Adipocyte (in vitro differentiated cells): ENCODE results near the gene SIX3.
A peak's percentile ranks its signal among the peaks of the same experiment; 100 is the strongest.

Experiments
- DNase-seq: peaks from one replicate; pipeline ENCODE4 v3.0.0-alpha.2; 2015; ENCODE audit warnings: low read depth
- H3K27me3 ChIP-seq: replicated peaks from 2 replicates; pipeline ENCODE4 v1.7.0; 2013; ENCODE audit warnings: mild to moderate bottlenecking, low read length, moderate library complexity; ENCODE audit not compliant: control insufficient read depth, insufficient read depth
- H3K36me3 ChIP-seq: 2 replicates; pipeline ENCODE4 v1.7.0; 2013; ENCODE audit warnings: low read length, mild to moderate bottlenecking, moderate library complexity; ENCODE audit not compliant: control insufficient read depth, insufficient read depth, severe bottlenecking
- H3K4me1 ChIP-seq: 2 replicates; pipeline ENCODE4 v1.7.0; 2013; ENCODE audit warnings: mild to moderate bottlenecking, low read length, moderate library complexity; ENCODE audit not compliant: control insufficient read depth, insufficient read depth
- H3K4me3 ChIP-seq: 2 replicates; pipeline ENCODE4 v1.7.0; 2013; ENCODE audit warnings: mild to moderate bottlenecking, low read length, moderate library complexity
- H3K9ac ChIP-seq: 2 replicates; pipeline ENCODE4 v1.7.0; 2013; ENCODE audit warnings: mild to moderate bottlenecking, low read length, moderate library complexity
- H3K9me3 ChIP-seq: 2 replicates; pipeline ENCODE4 v1.7.0; 2013; ENCODE audit warnings: mild to moderate bottlenecking, low read length, moderate library complexity; ENCODE audit not compliant: control insufficient read depth

The SIX3 gene

GRCh38 chr2:44945676-44946371, 4.3 kb downstream of the SIX3 start:
- Histone ChIP-seq H3K27me3 (peaks cover 84% of the 10 kb centered on the region), H3K4me3 (no peak overlapping the region), H3K9ac (no peak overlapping the region), H3K4me1 (peaks cover 9% of the 10 kb centered on the region), H3K36me3 (no peaks in the 10 kb centered on the region), H3K9me3 (no peaks in the 10 kb centered on the region)
- no peak for DNase-seq

DNA sequence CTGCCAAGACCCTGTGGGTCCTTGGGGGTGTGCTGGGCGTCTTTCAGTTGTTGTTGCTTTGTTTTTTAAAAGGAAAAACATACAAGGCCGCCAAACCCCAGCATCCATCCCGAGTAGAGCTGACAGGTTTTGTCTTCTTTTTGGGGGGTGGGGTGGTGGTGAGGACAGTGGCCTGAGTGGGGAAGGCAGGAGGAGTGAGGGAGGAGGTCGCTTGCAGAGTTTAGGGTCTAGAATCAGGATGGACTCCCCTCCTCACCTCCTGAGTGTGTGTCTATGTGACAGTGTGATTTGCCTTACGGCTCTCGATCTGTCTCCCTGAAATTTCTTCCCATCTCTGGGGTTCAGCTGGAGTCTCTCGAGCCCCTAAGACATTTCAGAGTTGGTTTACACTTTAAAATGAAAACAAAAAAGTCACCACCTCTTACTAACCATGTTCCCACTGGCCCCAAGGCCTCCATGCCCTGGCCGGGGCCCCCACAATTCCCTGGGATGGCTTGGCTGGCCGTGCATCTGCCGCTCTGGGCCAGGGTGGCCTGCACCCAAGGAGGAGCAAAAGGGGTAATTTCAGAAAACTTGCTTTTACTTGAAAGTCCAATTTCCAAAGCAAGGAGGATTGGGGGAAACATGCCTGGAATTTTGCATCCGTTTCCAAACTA, 5.0 kb downstream of the SIX3 start:
- H3K4me3 ChIP-seq, result no peak overlapping the region
- H3K27me3 ChIP-seq, result peaks cover 84% of the 10 kb centered on the region
- no peaks in the 10 kb centered on the region for H3K36me3 ChIP-seq
- no peak overlapping the region for H3K9ac ChIP-seq
- no peak for DNase-seq
- H3K9me3 ChIP-seq, result no peaks in the 10 kb centered on the region
- H3K4me1 ChIP-seq, result peaks cover 8% of the 10 kb centered on the region

- H3K27me3 ChIP-seq, result peaks cover 82% of the 10 kb centered on the region
- no peak for DNase-seq
- no peak overlapping the region for H3K9ac ChIP-seq
- H3K9me3 ChIP-seq, result no peaks in the 10 kb centered on the region
- no peaks in the 10 kb centered on the region for H3K36me3 ChIP-seq
- peaks cover 4% of the 10 kb centered on the region for H3K4me1 ChIP-seq
- no peak overlapping the region for H3K4me3 ChIP-seq
Measured at GRCh38 chr2:44947028-44947375, 5.5 kb downstream of the SIX3 start.

GRCh38 chr2:44948565-44949328, 7.2 kb downstream of the SIX3 start:
- Histone ChIP-seq H3K27me3 (peaks cover 87% of the 10 kb centered on the region), H3K4me1 (peaks cover 8% of the 10 kb centered on the region), H3K9me3 (no peaks in the 10 kb centered on the region), H3K36me3 (no peaks in the 10 kb centered on the region), H3K9ac (no peak overlapping the region), H3K4me3 (no peak overlapping the region)
- no peak for DNase-seq

DNA sequence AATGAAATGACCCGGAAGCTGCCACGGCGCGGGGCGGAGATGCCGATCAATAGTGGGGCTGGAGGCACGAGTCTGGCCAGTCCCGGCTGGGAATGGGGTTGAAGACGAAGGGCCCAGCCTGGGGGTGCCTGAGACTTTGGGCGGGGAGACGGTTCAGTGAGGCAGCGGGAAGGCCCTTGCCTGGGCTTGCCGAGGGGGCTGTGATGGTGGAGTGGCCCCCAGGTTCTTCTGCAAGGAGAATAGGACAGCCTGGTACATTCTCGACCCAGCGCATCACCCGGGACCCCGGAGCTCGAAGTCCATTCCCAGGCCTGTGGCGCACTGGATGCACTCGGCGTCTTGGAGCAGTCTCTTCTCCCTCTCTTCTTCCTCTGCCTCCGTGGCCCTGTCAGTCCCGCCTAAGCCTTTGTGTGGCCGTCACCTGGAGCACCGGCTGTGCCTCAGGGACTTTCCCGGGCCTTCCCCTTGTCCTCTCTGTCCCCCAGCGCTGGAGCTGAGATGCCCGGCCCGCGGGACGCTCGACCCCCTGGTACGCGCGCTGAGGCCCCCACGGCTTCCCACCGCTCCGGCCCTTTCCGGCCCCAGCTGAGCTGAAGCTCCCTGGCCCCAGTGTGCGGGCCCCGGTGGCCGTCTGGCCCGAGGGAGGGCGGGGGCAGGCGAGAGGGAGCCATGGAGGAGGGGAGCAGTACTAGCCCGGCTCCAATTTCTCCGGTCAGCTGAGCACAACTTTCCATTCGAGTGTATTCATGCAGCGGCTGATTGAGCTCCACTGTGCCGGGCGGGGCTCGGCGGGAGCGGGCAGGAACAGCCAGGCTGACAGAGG, 8.0 kb downstream of the SIX3 start:
- peaks cover 89% of the 10 kb centered on the region for H3K27me3 ChIP-seq
- H3K9me3 ChIP-seq, result no peaks in the 10 kb centered on the region
- H3K4me1 ChIP-seq, result peaks cover 11% of the 10 kb centered on the region
- peak overlapping the region; percentile 47 for H3K4me3 ChIP-seq
- peak; percentile 50 for DNase-seq
- H3K9ac ChIP-seq, result no peak overlapping the region
- H3K36me3 ChIP-seq, result no peaks in the 10 kb centered on the region

DNA sequence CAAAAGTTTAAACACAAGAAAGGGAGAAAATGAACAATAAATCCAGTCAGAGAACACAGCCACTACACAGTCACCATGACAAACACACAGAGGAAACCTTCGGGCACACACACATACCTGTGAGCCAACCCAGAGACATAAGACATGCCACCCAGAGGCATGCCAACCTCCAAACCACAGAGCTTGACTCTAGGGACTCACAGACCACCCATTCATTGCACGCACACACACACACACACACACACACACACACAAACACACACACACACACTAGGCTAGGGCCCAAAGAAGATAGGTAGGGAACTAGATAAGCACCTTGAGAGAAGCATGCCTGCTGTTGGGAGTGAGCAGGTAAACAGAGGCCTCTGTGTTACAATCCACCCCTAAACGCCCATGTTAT, 9.1 kb downstream of the SIX3 start:
- no peaks in the 10 kb centered on the region for H3K36me3 ChIP-seq
- H3K9ac ChIP-seq, result no peak overlapping the region
- no peaks in the 10 kb centered on the region for H3K9me3 ChIP-seq
- H3K4me3 ChIP-seq, result no peak overlapping the region
- peaks cover 78% of the 10 kb centered on the region for H3K27me3 ChIP-seq
- no peak for DNase-seq
- H3K4me1 ChIP-seq, result peaks cover 21% of the 10 kb centered on the region

DNA sequence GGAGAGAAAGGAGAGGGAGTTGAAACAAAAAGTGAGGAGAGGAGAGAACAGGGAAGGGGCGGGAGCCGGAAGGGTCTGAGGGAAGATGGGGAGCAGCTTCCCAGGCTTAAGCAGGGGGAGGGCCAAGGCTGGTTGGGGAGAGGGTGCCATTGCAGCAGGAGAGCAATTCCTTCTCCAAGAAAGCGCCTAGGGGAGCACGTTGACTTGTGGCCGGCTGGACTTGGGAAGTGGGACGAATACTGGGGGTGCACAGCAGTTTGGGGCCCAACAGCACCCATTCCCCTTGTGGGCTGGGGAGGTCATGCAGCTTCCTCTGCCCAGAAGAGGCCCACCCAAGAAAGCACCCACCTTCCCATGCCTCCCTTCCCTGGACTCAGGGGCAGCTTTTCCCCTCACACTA, 9.6 kb downstream of the SIX3 start:
- H3K4me1 ChIP-seq, result peaks cover 21% of the 10 kb centered on the region
- no peaks in the 10 kb centered on the region for H3K36me3 ChIP-seq
- H3K27me3 ChIP-seq, result peaks cover 75% of the 10 kb centered on the region
- H3K4me3 ChIP-seq, result no peak overlapping the region
- no peak for DNase-seq
- H3K9ac ChIP-seq, result no peak overlapping the region
- no peaks in the 10 kb centered on the region for H3K9me3 ChIP-seq

DNA sequence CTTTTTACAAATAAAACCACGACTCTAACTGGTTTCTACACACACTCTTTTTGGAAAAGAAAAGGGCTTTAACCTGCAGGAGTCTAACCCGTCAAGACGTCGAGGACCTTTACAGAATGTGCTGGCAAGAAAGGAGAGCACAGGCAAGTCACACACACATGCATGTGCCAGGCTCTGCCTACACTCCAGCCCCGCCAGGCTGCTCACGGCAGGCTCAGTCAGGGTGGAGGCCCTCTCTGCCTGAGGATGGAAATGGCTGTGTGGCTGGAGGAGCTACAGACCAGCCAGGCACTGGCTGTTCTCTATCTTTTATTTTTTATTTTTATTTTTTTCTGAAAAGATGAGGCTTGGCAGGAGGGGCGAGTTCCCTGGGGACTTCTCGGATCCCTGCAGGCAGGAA, 10.2 kb downstream of the SIX3 start:
- Histone ChIP-seq H3K9ac (no peak overlapping the region), H3K4me1 (peaks cover 25% of the 10 kb centered on the region), H3K27me3 (peaks cover 74% of the 10 kb centered on the region), H3K4me3 (peak overlapping the region; percentile 74), H3K9me3 (no peaks in the 10 kb centered on the region), H3K36me3 (no peaks in the 10 kb centered on the region)
- no peak for DNase-seq

DNA sequence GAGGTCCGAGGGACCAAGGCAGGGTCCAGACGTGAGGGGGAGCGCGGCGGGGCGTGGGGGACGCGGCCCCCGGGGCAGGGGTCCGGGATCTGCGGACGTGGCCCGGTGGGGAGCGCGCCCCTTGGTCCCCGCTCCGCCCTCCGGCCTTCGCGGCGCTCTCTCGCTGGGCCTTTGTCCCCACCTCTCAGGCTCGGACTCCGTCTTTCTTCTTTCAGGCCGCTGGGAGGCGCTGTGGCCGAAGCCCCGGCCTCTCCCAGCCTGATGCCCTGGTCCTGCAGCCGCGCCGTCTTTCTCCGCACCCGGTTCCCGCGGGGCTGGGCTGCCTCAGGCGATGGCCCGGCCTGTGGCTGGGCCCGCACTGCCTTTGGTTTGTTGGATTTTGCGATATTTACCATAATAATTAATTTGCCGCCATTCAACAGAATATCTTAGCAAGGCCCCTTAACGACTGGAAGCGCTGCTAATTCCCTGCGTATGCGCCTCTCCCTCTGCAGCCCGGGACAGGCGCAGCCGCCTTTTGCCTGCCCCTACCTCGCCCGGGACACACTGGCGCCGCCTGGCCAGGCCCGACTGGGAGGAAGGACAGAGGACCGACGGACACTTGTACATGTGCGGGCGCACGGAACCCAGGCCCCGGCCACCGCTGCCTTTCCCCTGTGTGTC, 10.8 kb downstream of the SIX3 start:
- Histone ChIP-seq H3K36me3 (no peaks in the 10 kb centered on the region), H3K9ac (no peak overlapping the region), H3K4me1 (peaks cover 25% of the 10 kb centered on the region), H3K9me3 (no peaks in the 10 kb centered on the region), H3K27me3 (peaks cover 69% of the 10 kb centered on the region), H3K4me3 (peak overlapping the region; percentile 74)
- DNase-seq, result peak; percentile 76

GRCh38 chr2:44952806-44953498, 11.4 kb downstream of the SIX3 start:
- no peak for DNase-seq
- no peaks in the 10 kb centered on the region for H3K36me3 ChIP-seq
- no peak overlapping the region for H3K9ac ChIP-seq
- peak overlapping the region; percentile 74 for H3K4me3 ChIP-seq
- H3K4me1 ChIP-seq, result peaks cover 28% of the 10 kb centered on the region
- H3K9me3 ChIP-seq, result no peaks in the 10 kb centered on the region
- H3K27me3 ChIP-seq, result peaks cover 62% of the 10 kb centered on the region
